ENCODE data around the gene EIF2B2. TPM values are rescaled to one million over a fixed set of nuclear protein-coding genes. Genes with fewer than 3 reads are reported as not detected.

Gene EIF2B2
- total and polyA plus RNA-seq, 2 of the 13 experiments (the other 11 are each of a cell fraction or from before 2014, with no cell fraction given) = 54.4 to 78.6 TPM

DNA sequence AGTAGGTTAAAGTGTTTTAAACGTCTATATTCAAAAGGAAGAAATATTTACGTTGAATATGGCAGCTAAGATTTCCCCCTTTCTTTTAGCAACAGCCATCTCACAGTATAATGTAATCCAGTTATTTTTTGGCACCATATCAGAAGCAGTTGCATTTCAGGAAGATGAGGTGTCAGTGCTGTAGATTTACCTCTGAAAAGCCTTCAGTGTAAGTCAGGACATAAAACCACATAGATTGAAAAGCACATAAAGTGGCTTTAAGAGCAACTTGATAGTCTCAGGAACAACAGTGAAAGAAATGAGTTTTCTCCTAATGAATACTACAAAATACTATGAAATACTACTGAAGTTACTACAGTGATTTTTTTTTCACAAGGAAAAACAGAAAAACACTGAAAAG is 41.6 kb downstream of the EIF2B2 start:
- no TSS peak for BruUV-seq (replicated peaks)
- ChIA-PET POLR2A (no interaction called here), CTCF (ENCODE audit: low intra/inter-chr PET ratio, low total read pairs) (no interaction called here)
- no peak for DNase-seq (ENCODE audit: low spot score)
- FAIRE-seq = no peak
- Histone ChIP-seq H2AFZ (ENCODE audit: low read length) (no peak overlapping the region), H3K36me3 (replicated peaks in 1 of 2; ENCODE audit: control insufficient read depth in 1 of 2, insufficient read depth in 2 of 2, low read length in 2 of 2) (peaks cover 1 to 2% of the 10 kb centered on the region in 2 experiments; a peak in 1 of 5 replicates), H3K4me1 (ENCODE audit: insufficient read depth, low read length) (peaks cover 67% of the 10 kb centered on the region), H3K4me2 (ENCODE audit: low read depth, low read length) (no peak overlapping the region), H3K4me3 (replicated peaks in 1 of 3; ENCODE audit: insufficient read depth in 1 of 3, low read depth in 2 of 3, low read length in 3 of 3) (no peak overlapping the region), H3K27ac (ENCODE audit: extremely low read length, insufficient read depth, low read length) (no peak overlapping the region), H3K9ac (ENCODE audit: insufficient read depth, low read depth, low read length) (no peak overlapping the region), H4K20me1 (ENCODE audit: insufficient read depth, low read length) (no peaks in the 10 kb centered on the region), H3K9me3 (ENCODE audit: low read length) (no peaks in the 10 kb centered on the region), H3K79me2 (ENCODE audit: insufficient read depth, low read length) (peaks cover 17% of the 10 kb centered on the region), H3K27me3 (ENCODE audit: control insufficient read depth in 1 of 2, insufficient read depth in 2 of 2, low read length in 2 of 2) (no peaks in the 10 kb centered on the region)
- intact Hi-C loops (cut with micrococcal nuclease; ENCODE audit: unreplicated experiment) (no loop called here), in situ Hi-C loops (cut with HindIII; ENCODE audit: extremely low pct_ligation_motif_present, low pct_unique_long_range_greater_than_20kb) (no loop called here)
- no peak for TF ChIP-seq ELF4 (CRISPR knock-in tag; IDR thresholded peaks at IDR 0.05; ENCODE audit: borderline replicate concordance)
- no peak for TF ChIP-seq ELF1 (CRISPR knock-in tag; IDR thresholded peaks at IDR 0.05)
- TF ChIP-seq ZSCAN30 (CRISPR knock-in tag; IDR thresholded peaks at IDR 0.05) = no peak
- TF ChIP-seq ZMYM4 (CRISPR knock-in tag; IDR thresholded peaks at IDR 0.05) = no peak
- TF ChIP-seq ARNTL (CRISPR knock-in tag; IDR thresholded peaks at IDR 0.05) = no peak
- TF ChIP-seq, protein P1, sequence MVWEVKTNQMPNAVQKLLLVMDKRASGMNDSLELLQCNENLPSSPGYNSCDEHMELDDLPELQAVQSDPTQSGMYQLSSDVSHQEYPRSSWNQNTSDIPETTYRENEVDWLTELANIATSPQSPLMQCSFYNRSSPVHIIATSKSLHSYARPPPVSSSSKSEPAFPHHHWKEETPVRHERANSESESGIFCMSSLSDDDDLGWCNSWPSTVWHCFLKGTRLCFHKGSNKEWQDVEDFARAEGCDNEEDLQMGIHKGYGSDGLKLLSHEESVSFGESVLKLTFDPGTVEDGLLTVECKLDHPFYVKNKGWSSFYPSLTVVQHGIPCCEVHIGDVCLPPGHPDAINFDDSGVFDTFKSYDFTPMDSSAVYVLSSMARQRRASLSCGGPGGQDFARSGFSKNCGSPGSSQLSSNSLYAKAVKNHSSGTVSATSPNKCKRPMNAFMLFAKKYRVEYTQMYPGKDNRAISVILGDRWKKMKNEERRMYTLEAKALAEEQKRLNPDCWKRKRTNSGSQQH (CRISPR knock-in tag; IDR thresholded peaks at IDR 0.05; ENCODE audit: low read depth) = no peak
- TF ChIP-seq, protein P2, sequence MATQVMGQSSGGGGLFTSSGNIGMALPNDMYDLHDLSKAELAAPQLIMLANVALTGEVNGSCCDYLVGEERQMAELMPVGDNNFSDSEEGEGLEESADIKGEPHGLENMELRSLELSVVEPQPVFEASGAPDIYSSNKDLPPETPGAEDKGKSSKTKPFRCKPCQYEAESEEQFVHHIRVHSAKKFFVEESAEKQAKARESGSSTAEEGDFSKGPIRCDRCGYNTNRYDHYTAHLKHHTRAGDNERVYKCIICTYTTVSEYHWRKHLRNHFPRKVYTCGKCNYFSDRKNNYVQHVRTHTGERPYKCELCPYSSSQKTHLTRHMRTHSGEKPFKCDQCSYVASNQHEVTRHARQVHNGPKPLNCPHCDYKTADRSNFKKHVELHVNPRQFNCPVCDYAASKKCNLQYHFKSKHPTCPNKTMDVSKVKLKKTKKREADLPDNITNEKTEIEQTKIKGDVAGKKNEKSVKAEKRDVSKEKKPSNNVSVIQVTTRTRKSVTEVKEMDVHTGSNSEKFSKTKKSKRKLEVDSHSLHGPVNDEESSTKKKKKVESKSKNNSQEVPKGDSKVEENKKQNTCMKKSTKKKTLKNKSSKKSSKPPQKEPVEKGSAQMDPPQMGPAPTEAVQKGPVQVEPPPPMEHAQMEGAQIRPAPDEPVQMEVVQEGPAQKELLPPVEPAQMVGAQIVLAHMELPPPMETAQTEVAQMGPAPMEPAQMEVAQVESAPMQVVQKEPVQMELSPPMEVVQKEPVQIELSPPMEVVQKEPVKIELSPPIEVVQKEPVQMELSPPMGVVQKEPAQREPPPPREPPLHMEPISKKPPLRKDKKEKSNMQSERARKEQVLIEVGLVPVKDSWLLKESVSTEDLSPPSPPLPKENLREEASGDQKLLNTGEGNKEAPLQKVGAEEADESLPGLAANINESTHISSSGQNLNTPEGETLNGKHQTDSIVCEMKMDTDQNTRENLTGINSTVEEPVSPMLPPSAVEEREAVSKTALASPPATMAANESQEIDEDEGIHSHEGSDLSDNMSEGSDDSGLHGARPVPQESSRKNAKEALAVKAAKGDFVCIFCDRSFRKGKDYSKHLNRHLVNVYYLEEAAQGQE (IDR thresholded peaks at IDR 0.05; ENCODE audit: borderline replicate concordance in 1 of 2, low read depth in 1 of 2, low read length in 2 of 2) = no peak
- no peak for TF ChIP-seq CCDC6 (CRISPR knock-in tag; IDR thresholded peaks at IDR 0.05)
- TF ChIP-seq, protein P3, sequence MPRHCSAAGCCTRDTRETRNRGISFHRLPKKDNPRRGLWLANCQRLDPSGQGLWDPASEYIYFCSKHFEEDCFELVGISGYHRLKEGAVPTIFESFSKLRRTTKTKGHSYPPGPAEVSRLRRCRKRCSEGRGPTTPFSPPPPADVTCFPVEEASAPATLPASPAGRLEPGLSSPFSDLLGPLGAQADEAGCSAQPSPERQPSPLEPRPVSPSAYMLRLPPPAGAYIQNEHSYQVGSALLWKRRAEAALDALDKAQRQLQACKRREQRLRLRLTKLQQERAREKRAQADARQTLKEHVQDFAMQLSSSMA (CRISPR knock-in tag; IDR thresholded peaks at IDR 0.05) = no peak
- TF ChIP-seq ZNF605 (CRISPR knock-in tag; IDR thresholded peaks at IDR 0.05) = no peak
- no peak for TF ChIP-seq TOE1 (CRISPR knock-in tag; IDR thresholded peaks at IDR 0.05)
- no peak for TF ChIP-seq HDAC2 (CRISPR knock-in tag; IDR thresholded peaks at IDR 0.05)
- TF ChIP-seq MTF2 (CRISPR knock-in tag; IDR thresholded peaks at IDR 0.05; ENCODE audit: borderline replicate concordance) = no peak
- TF ChIP-seq ZNF205 (CRISPR knock-in tag; IDR thresholded peaks at IDR 0.05) = no peak
- no peak for TF ChIP-seq NAIF1 (CRISPR knock-in tag; IDR thresholded peaks at IDR 0.05; ENCODE audit: borderline replicate concordance)
- ATAC-seq = no peak
- WGBS (ENCODE audit: low lambda C conversion rate) = 21% methylated on average over 2 of the region's 2 CpGs

All from HepG2 (cell line).